ENCODE measurements around the gene ODF2. TPM values are rescaled to one million over a fixed set of nuclear protein-coding genes. Genes with fewer than 3 reads are reported as not detected.

Gene ODF2
- total and polyA plus RNA-seq, 2 of the 13 experiments (the other 11 are each of a cell fraction or from before 2014, with no cell fraction given): 9.8 to 31.3 TPM

DNA sequence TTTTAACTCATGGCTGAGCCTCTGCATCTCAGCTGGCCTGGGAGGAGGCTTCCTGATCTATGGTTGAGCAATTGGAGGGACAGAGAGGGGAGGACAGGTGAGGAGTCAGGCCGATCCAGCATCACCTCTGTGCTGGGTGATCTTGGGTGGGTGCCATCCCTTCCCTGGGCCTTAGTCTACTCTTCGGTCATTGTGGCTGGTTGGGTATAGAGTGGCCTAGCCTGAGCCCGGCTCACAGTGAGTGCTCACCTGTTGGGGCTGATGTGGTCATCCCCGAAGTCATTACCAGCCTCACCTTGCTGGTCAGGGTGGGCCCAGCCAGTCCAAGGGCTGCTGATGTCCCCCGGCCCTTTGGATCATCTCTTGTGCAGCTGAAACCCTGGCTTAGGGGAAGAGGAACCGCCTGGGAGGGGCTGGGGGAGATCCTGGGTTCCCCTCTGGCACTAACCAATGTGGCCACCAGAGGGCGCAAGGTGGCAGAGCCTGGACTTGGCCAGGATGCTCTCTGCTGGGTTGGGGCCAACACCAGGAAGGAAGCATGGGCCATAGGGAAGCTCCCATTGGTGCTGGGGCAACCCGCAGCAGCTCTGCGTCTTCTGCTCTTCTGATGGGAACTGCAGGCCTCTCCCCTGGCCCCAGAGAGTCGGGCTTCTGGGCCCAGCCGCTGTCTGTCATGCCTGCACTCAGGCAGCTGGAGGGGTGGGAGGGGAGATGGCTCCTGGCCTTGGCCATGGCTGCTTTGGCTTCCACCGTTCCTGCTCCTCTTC, 17.3 kb upstream of the ODF2 start (continued):
- TF ChIP-seq, protein P1, sequence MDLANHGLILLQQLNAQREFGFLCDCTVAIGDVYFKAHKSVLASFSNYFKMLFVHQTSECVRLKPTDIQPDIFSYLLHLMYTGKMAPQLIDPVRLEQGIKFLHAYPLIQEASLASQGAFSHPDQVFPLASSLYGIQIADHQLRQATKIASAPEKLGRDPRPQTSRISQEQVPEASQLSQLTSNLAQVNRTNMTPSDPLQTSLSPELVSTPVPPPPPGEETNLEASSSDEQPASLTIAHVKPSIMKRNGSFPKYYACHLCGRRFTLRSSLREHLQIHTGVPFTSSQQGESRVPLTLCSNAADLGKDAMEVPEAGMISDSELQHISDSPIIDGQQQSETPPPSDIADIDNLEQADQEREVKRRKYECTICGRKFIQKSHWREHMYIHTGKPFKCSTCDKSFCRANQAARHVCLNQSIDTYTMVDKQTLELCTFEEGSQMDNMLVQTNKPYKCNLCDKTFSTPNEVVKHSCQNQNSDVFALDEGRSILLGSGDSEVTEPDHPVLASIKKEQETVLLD (CRISPR knock-in tag; IDR thresholded peaks at IDR 0.05; ENCODE audit: low read depth): no peak
- no peak for TF ChIP-seq ZNF550 (CRISPR knock-in tag; IDR thresholded peaks at IDR 0.05; ENCODE audit: borderline replicate concordance)
- TF ChIP-seq ZBTB20 (CRISPR knock-in tag; IDR thresholded peaks at IDR 0.05; ENCODE audit: borderline replicate concordance, low read depth): no peak
- no peak for TF ChIP-seq CREB1 (IDR thresholded peaks at IDR 0.05)
- no peak for TF ChIP-seq CREB1 (CRISPR knock-in tag; IDR thresholded peaks at IDR 0.05)
- TF ChIP-seq, protein P2, sequence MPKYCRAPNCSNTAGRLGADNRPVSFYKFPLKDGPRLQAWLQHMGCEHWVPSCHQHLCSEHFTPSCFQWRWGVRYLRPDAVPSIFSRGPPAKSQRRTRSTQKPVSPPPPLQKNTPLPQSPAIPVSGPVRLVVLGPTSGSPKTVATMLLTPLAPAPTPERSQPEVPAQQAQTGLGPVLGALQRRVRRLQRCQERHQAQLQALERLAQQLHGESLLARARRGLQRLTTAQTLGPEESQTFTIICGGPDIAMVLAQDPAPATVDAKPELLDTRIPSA (CRISPR knock-in tag; IDR thresholded peaks at IDR 0.05; ENCODE audit: borderline replicate concordance): no peak
- TF ChIP-seq BCL6 (CRISPR knock-in tag; IDR thresholded peaks at IDR 0.05): no peak
- TF ChIP-seq SALL1 (CRISPR knock-in tag; IDR thresholded peaks at IDR 0.05): peak; percentile 55; the same call in 1 of the 2 replicates
- TF ChIP-seq NCOA2 (CRISPR knock-in tag; IDR thresholded peaks at IDR 0.05): no peak
- no peak for TF ChIP-seq HNRNPUL1 (IDR thresholded peaks at IDR 0.05; ENCODE audit: low read depth, low read length)
- TF ChIP-seq, protein P3, sequence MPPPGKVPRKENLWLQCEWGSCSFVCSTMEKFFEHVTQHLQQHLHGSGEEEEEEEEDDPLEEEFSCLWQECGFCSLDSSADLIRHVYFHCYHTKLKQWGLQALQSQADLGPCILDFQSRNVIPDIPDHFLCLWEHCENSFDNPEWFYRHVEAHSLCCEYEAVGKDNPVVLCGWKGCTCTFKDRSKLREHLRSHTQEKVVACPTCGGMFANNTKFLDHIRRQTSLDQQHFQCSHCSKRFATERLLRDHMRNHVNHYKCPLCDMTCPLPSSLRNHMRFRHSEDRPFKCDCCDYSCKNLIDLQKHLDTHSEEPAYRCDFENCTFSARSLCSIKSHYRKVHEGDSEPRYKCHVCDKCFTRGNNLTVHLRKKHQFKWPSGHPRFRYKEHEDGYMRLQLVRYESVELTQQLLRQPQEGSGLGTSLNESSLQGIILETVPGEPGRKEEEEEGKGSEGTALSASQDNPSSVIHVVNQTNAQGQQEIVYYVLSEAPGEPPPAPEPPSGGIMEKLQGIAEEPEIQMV (CRISPR knock-in tag; IDR thresholded peaks at IDR 0.05; ENCODE audit: low read depth): peak; percentile 81; the same call in 1 of the 2 replicates
- TF ChIP-seq ZNF563 (CRISPR knock-in tag; IDR thresholded peaks at IDR 0.05): no peak
- no peak for TF ChIP-seq ZNF552 (CRISPR knock-in tag; IDR thresholded peaks at IDR 0.05; ENCODE audit: borderline replicate concordance)
- TF ChIP-seq RFX5 (IDR thresholded peaks at IDR 0.05; ENCODE audit: low read depth, low read length): no peak
- TF ChIP-seq, protein P4, sequence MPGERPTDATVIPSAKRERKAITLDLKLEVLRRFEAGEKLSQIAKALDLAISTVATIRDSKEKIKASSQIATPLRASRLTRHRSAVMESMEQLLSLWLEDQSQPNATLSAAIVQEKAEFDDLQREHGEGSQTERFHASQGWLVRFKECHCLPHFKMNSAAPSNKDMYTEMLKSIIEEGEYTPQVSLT (CRISPR knock-in tag; IDR thresholded peaks at IDR 0.05; ENCODE audit: borderline replicate concordance, low read depth): no peak
- TF ChIP-seq POLR2G (IDR thresholded peaks at IDR 0.05; ENCODE audit: low read depth, low read length): no peak
- no peak for TF ChIP-seq TP53 (CRISPR knock-in tag; conservative IDR thresholded peaks at IDR 0.05)
- no peak for TF ChIP-seq ZNF768 (CRISPR knock-in tag; IDR thresholded peaks at IDR 0.05)
- no peak for TF ChIP-seq ZNF530 (CRISPR knock-in tag; IDR thresholded peaks at IDR 0.05; ENCODE audit: low read depth)
- no peak for TF ChIP-seq ZNF747 (CRISPR knock-in tag; IDR thresholded peaks at IDR 0.05; ENCODE audit: borderline replicate concordance)
- TF ChIP-seq, protein P5, sequence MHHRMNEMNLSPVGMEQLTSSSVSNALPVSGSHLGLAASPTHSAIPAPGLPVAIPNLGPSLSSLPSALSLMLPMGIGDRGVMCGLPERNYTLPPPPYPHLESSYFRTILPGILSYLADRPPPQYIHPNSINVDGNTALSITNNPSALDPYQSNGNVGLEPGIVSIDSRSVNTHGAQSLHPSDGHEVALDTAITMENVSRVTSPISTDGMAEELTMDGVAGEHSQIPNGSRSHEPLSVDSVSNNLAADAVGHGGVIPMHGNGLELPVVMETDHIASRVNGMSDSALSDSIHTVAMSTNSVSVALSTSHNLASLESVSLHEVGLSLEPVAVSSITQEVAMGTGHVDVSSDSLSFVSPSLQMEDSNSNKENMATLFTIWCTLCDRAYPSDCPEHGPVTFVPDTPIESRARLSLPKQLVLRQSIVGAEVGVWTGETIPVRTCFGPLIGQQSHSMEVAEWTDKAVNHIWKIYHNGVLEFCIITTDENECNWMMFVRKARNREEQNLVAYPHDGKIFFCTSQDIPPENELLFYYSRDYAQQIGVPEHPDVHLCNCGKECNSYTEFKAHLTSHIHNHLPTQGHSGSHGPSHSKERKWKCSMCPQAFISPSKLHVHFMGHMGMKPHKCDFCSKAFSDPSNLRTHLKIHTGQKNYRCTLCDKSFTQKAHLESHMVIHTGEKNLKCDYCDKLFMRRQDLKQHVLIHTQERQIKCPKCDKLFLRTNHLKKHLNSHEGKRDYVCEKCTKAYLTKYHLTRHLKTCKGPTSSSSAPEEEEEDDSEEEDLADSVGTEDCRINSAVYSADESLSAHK (CRISPR knock-in tag; IDR thresholded peaks at IDR 0.05; ENCODE audit: borderline replicate concordance): no peak
- 0 out of 2 replicates have a peak, but pooled peaks have one; percentile 31 for TF ChIP-seq ZNF263 (CRISPR knock-in tag; IDR thresholded peaks at IDR 0.05)

Data from HepG2 (cell line).